ENCODE measurements around the gene FFAR1. TPM values are rescaled to one million over a fixed set of nuclear protein-coding genes. Genes with fewer than 3 reads are reported as not detected.

Gene FFAR1
- polyA plus RNA-seq, 1 donor from 2014 or later, result not detected

GRCh38 chr19:35298561-35298972 lies 49.1 kb upstream of the FFAR1 start:
- no peaks in the 10 kb centered on the region for H3K79me2 ChIP-seq (replicated peaks; ENCODE audit: insufficient read depth, low read length)
- no peak overlapping the region for H3K9ac ChIP-seq (ENCODE audit: low read length)
- H3K4me2 ChIP-seq (ENCODE audit: low read length), result no peak overlapping the region
- no peaks in the 10 kb centered on the region for H4K20me1 ChIP-seq (ENCODE audit: insufficient read depth)
- no peak overlapping the region for H3K4me3 ChIP-seq (ENCODE audit: low read length)
- TF ChIP-seq MXI1 (conservative IDR thresholded peaks at IDR 0.05; ENCODE audit: poor library complexity, severe bottlenecking), result no peak
- no peaks in the 10 kb centered on the region for H3K27me3 ChIP-seq (ENCODE audit: insufficient read depth, low read depth, low read length)
- no peaks in the 10 kb centered on the region for H3K9me2 ChIP-seq (ENCODE audit: insufficient read depth, low read length)
- H3K9me3 ChIP-seq (ENCODE audit: low read length), result no peaks in the 10 kb centered on the region
- H3K27ac ChIP-seq (ENCODE audit: low read length), result no peak overlapping the region
- no peaks in the 10 kb centered on the region for H3F3A ChIP-seq (ENCODE audit: insufficient read depth, low read length, poor library complexity, severe bottlenecking)
- H3K36me3 ChIP-seq (ENCODE audit: insufficient read depth, low read length), result no peaks in the 10 kb centered on the region
- no peak overlapping the region for H2AFZ ChIP-seq (ENCODE audit: low read depth, low read length)

- Histone ChIP-seq H4K20me1 (ENCODE audit: insufficient read depth) (no peaks in the 10 kb centered on the region), H3K9ac (ENCODE audit: low read length) (no peak overlapping the region), H3K27me3 (ENCODE audit: insufficient read depth, low read depth, low read length) (no peaks in the 10 kb centered on the region), H2AFZ (ENCODE audit: low read depth, low read length) (no peak overlapping the region), H3K4me3 (ENCODE audit: low read length) (no peak overlapping the region), H3K9me3 (ENCODE audit: low read length) (no peaks in the 10 kb centered on the region), H3K9me2 (ENCODE audit: insufficient read depth, low read length) (no peaks in the 10 kb centered on the region), H3K79me2 (replicated peaks; ENCODE audit: insufficient read depth, low read length) (no peaks in the 10 kb centered on the region), H3K4me2 (ENCODE audit: low read length) (no peak overlapping the region), H3K36me3 (ENCODE audit: insufficient read depth, low read length) (no peaks in the 10 kb centered on the region), H3F3A (ENCODE audit: insufficient read depth, low read length, poor library complexity, severe bottlenecking) (no peaks in the 10 kb centered on the region), H3K27ac (ENCODE audit: low read length) (no peak overlapping the region)
- no peak for TF ChIP-seq REST (IDR thresholded peaks at IDR 0.05; ENCODE audit: borderline replicate concordance)
- no peak for TF ChIP-seq EZH2 (IDR thresholded peaks at IDR 0.05; ENCODE audit: borderline replicate concordance, insufficient read depth, low read length, poor library complexity, severe bottlenecking)
- TF ChIP-seq CTCF (IDR thresholded peaks at IDR 0.05; ENCODE audit: poor library complexity, severe bottlenecking), result no peak
- no peak for TF ChIP-seq MXI1 (conservative IDR thresholded peaks at IDR 0.05; ENCODE audit: poor library complexity, severe bottlenecking)
- TF ChIP-seq SMC3 (conservative IDR thresholded peaks at IDR 0.05; ENCODE audit: poor library complexity), result no peak
- no peak for TF ChIP-seq RAD21 (conservative IDR thresholded peaks at IDR 0.05)
Observed at GRCh38 chr19:35299523-35300338, 48.0 kb upstream of the FFAR1 start.

GRCh38 chr19:35300339-35300649 lies 47.4 kb upstream of the FFAR1 start:
- Histone ChIP-seq H3K9me3 (ENCODE audit: low read length) (no peaks in the 10 kb centered on the region), H2AFZ (ENCODE audit: low read depth, low read length) (no peak overlapping the region)
- no peak for TF ChIP-seq SMC3 (conservative IDR thresholded peaks at IDR 0.05; ENCODE audit: poor library complexity)

More at GRCh38 chr19:35300339-35300649, 47.4 kb upstream of the FFAR1 start:
- no peaks in the 10 kb centered on the region for H3K9me2 ChIP-seq (ENCODE audit: insufficient read depth, low read length)
- no peak overlapping the region for H3K4me2 ChIP-seq (ENCODE audit: low read length)
- H3K36me3 ChIP-seq (ENCODE audit: insufficient read depth, low read length), result no peaks in the 10 kb centered on the region
- H3K79me2 ChIP-seq (replicated peaks; ENCODE audit: insufficient read depth, low read length), result no peaks in the 10 kb centered on the region
- no peaks in the 10 kb centered on the region for H3F3A ChIP-seq (ENCODE audit: insufficient read depth, low read length, poor library complexity, severe bottlenecking)
- H3K27me3 ChIP-seq (ENCODE audit: insufficient read depth, low read depth, low read length), result no peaks in the 10 kb centered on the region
- H3K9ac ChIP-seq (ENCODE audit: low read length), result no peak overlapping the region
- H3K4me3 ChIP-seq (ENCODE audit: low read length), result no peak overlapping the region
- H4K20me1 ChIP-seq (ENCODE audit: insufficient read depth), result no peaks in the 10 kb centered on the region
- no peak overlapping the region for H3K27ac ChIP-seq (ENCODE audit: low read length)

Data from neural cell (in vitro differentiated cells).